Loucy (cell line): ENCODE measurements around the gene SUPT3H.

ENCODE experiments used
- H2AFZ ChIP-seq: fragments of 200-600 bp; sonication (generic); 2 replicates; pipeline ENCODE4 v1.6.0; 2016; ENCODE audit warnings: antibody characterized with exemption, mild to moderate bottlenecking, low read length, moderate library complexity
- H3F3A ChIP-seq: fragments of 200-600 bp; 2 replicates; pipeline ENCODE4 v1.6.0; 2016; ENCODE audit warnings: antibody characterized with exemption, low read depth, mild to moderate bottlenecking
- H3K27me3 ChIP-seq: fragments of 200-600 bp; sonication (generic); 2 replicates; pipeline ENCODE4 v1.6.1; 2014; ENCODE audit warnings: low read length, mild to moderate bottlenecking; ENCODE audit not compliant: insufficient read depth, poor library complexity, severe bottlenecking
- H3K36me3 ChIP-seq: fragments of 200-600 bp; sonication (generic); 2 replicates; pipeline ENCODE4 v1.6.1; 2016; ENCODE audit warnings: low read length; ENCODE audit not compliant: insufficient read depth
- H3K4me1 ChIP-seq: fragments of 200-600 bp; sonication (generic); 2 replicates; pipeline ENCODE4 v1.5.1; 2014; ENCODE audit warnings: low read length, mild to moderate bottlenecking; ENCODE audit not compliant: insufficient read depth, poor library complexity, severe bottlenecking
- H3K4me2 ChIP-seq: fragments of 200-600 bp; sonication (generic); 2 replicates; pipeline ENCODE4 v1.6.0; 2014; ENCODE audit warnings: antibody characterized with exemption, low read length, low read depth, mild to moderate bottlenecking; ENCODE audit not compliant: poor library complexity, severe bottlenecking
- H3K4me3 ChIP-seq: fragments of 200-600 bp; sonication (generic); 2 replicates; pipeline ENCODE4 v1.5.1; 2014; ENCODE audit warnings: low read length, mild to moderate bottlenecking, mixed read lengths; ENCODE audit not compliant: poor library complexity, severe bottlenecking
- H3K79me2 ChIP-seq: fragments of 200-600 bp; sonication (generic); 2 replicates; pipeline ENCODE4 v1.6.1; 2014; ENCODE audit warnings: low read length; ENCODE audit not compliant: insufficient read depth
- H3K9ac ChIP-seq: fragments of 200-600 bp; sonication (generic); 2 replicates; pipeline ENCODE4 v1.6.0; 2014; ENCODE audit warnings: mild to moderate bottlenecking, low read depth, low read length, moderate library complexity; ENCODE audit not compliant: poor library complexity, severe bottlenecking
- H3K9me2 ChIP-seq: fragments of 200-600 bp; sonication (generic); replicated peaks from 2 replicates; pipeline ENCODE4 v1.6.1; 2016; ENCODE audit warnings: low read depth, low read length, mixed read lengths
- H3K9me3 ChIP-seq: fragments of 200-600 bp; sonication (generic); 2 replicates; pipeline ENCODE4 v1.6.1; 2014; ENCODE audit warnings: mild to moderate bottlenecking, antibody characterized with exemption, low read length, low read depth; ENCODE audit not compliant: insufficient read depth
- H4K20me1 ChIP-seq: fragments of 200-600 bp; sonication (generic); 2 replicates; pipeline ENCODE4 v1.6.0; 2014; ENCODE audit warnings: antibody characterized with exemption, low read length, mild to moderate bottlenecking; ENCODE audit not compliant: insufficient read depth, poor library complexity, severe bottlenecking
- EZH2phosphoT487 ChIP-seq: fragments of 200-600 bp; IDR thresholded peaks from 2 replicates; pipeline ENCODE4 v1.6.1; 2018; ENCODE audit warnings: antibody characterized with exemption, mild to moderate bottlenecking, moderate library complexity, borderline replicate concordance
- TF ChIP-seq, protein P1 (sequence below): fragments of 200-600 bp; sonication (generic); conservative IDR thresholded peaks from 2 replicates; pipeline ENCODE4 v1.5.1; 2014; ENCODE audit warnings: mild to moderate bottlenecking, antibody characterized with exemption, low read length

SUPT3H gene

DNA sequence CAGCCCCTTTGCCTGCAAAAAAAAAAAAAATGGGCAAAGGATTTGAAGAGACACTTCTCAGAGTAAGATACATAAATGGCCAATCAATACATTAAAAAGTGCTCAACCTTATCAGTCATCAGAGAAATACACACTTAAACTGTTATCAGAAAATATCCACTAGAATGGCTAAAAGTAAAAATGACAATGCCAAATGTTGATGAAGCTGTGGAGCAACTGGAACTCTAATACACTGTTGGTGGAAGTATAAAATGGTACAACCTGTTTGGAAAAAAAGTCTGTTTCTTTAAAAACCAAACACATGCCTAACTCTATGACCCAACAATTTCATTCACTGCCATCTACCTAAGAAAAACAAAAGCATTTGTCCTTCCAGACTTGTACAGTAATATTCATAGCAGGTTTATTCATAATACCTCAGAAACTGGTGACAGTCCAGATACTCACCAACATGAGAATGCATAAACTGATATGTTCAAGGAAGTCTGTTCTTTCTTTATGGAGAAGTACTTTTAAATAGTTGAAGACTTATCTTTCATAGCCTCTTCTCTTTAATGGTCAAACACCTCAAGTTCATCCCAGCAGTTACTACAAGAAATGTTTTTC, 428.0 kb downstream of the SUPT3H start:
- Histone ChIP-seq H3K79me2 (no peaks in the 10 kb centered on the region), H3K4me3 (no peak overlapping the region), H3K36me3 (peaks cover 19% of the 10 kb centered on the region), H3K4me1 (peaks cover 11% of the 10 kb centered on the region), H4K20me1 (no peaks in the 10 kb centered on the region), H3K9me3 (peaks cover 26% of the 10 kb centered on the region), H3K27me3 (no peaks in the 10 kb centered on the region), H3K9me2 (no peaks in the 10 kb centered on the region), H3F3A (no peaks in the 10 kb centered on the region), H2AFZ (no peak overlapping the region), H3K9ac (no peak overlapping the region), H3K4me2 (no peak overlapping the region)
- TF ChIP-seq, protein P1, sequence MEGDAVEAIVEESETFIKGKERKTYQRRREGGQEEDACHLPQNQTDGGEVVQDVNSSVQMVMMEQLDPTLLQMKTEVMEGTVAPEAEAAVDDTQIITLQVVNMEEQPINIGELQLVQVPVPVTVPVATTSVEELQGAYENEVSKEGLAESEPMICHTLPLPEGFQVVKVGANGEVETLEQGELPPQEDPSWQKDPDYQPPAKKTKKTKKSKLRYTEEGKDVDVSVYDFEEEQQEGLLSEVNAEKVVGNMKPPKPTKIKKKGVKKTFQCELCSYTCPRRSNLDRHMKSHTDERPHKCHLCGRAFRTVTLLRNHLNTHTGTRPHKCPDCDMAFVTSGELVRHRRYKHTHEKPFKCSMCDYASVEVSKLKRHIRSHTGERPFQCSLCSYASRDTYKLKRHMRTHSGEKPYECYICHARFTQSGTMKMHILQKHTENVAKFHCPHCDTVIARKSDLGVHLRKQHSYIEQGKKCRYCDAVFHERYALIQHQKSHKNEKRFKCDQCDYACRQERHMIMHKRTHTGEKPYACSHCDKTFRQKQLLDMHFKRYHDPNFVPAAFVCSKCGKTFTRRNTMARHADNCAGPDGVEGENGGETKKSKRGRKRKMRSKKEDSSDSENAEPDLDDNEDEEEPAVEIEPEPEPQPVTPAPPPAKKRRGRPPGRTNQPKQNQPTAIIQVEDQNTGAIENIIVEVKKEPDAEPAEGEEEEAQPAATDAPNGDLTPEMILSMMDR, result no peak
- no peak for TF ChIP-seq EZH2phosphoT487

DNA sequence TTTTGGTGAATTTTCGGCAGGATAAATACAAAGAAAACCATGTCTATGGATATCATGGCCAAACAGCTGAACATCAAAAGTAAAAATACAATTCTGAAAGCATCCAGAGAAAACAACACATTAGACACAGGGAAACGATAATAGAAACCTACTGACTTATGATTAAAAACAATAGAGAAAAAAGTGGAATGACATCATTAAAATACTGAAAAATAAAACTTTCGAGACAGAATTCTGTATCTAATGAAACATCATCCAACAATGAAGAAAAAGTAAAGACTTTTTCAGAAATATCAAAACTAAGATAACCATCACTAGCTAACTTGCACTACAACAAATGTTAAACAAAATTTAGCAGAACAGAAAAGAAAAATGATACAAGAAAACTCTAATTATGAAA, 434.2 kb downstream of the SUPT3H start:
- no peak overlapping the region for H2AFZ ChIP-seq
- no peak overlapping the region for H3K4me3 ChIP-seq
- no peaks in the 10 kb centered on the region for H3K27me3 ChIP-seq
- no peak for TF ChIP-seq EZH2phosphoT487
- TF ChIP-seq, protein P1, result no peak
- H3K9ac ChIP-seq, result no peak overlapping the region
- H3K79me2 ChIP-seq, result no peaks in the 10 kb centered on the region
- no peaks in the 10 kb centered on the region for H3F3A ChIP-seq
- peaks cover 30% of the 10 kb centered on the region; the same call in 1 of the 2 replicates for H3K9me3 ChIP-seq
- H3K9me2 ChIP-seq, result no peaks in the 10 kb centered on the region
- H3K36me3 ChIP-seq, result peaks cover 13% of the 10 kb centered on the region
- no peak overlapping the region for H3K4me2 ChIP-seq
- H3K4me1 ChIP-seq, result no peaks in the 10 kb centered on the region
- H4K20me1 ChIP-seq, result no peaks in the 10 kb centered on the region

DNA sequence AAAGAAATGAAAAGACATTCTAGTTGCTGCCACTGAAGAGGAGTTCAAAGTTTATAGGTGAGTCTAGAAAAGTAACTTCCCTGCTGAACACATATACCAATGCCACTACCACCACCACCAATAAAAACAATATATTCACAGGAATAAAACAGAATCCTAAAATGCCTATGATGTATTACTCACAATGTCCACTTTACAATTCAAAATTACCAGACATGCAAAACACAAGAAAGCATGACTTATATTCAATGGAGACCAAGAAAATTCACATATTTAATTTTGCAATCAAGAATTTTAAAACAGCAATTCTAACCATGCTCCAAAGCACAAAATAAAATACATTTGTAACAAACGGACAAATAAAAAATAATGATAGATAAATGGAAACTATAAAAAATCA, 434.9 kb downstream of the SUPT3H start:
- Histone ChIP-seq H3K36me3 (peaks cover 13% of the 10 kb centered on the region), H3K4me2 (no peak overlapping the region), H3K9ac (no peak overlapping the region)

More for the DNA sequence above, 434.9 kb downstream of the SUPT3H start:
- Histone ChIP-seq H3K79me2 (no peaks in the 10 kb centered on the region), H4K20me1 (no peaks in the 10 kb centered on the region), H2AFZ (no peak overlapping the region), H3K9me2 (no peaks in the 10 kb centered on the region), H3K9me3 (peaks cover 30% of the 10 kb centered on the region; the same call in 1 of the 2 replicates), H3K27me3 (no peaks in the 10 kb centered on the region), H3F3A (no peaks in the 10 kb centered on the region), H3K4me3 (no peak overlapping the region), H3K4me1 (no peaks in the 10 kb centered on the region)
- TF ChIP-seq EZH2phosphoT487, result no peak
- TF ChIP-seq, protein P1, result no peak
